ENCODE data around the gene OR7G1. TPM values are rescaled to one million over a fixed set of nuclear protein-coding genes. Genes with fewer than 3 reads are reported as not detected.

OR7G1 gene
- total RNA-seq, 1 experiment from 2014 or later = not detected

Other genes starting within 250 kb of the OR7G1 start
- gene MUC16, start 105.4 kb downstream of the OR7G1 start, total RNA-seq (2021) = 0.04 to 0.09 TPM (median 0.07 TPM) in 3 replicates
- gene OR1M1, start 28.7 kb downstream of the OR7G1 start, total RNA-seq (2021) = not detected in 3 replicates
- gene OR7G2, start 8.3 kb downstream of the OR7G1 start, total RNA-seq (2021) = not detected in 3 replicates
- not detected in 3 replicates for gene OR7G3, start 11.2 kb upstream of the OR7G1 start, total RNA-seq (2021)
- gene ZNF317, start 24.6 kb upstream of the OR7G1 start, total RNA-seq (2021) = 36.8 to 38.7 TPM (median 38.4 TPM) in 3 replicates
- not detected in 3 replicates for gene OR7D2, start 63.2 kb upstream of the OR7G1 start, total RNA-seq (2021)
- not detected in 3 replicates for gene OR7D4, start 103.8 kb upstream of the OR7G1 start, total RNA-seq (2021)
- not detected in 3 replicates for gene OR7E24, start 135.2 kb upstream of the OR7G1 start, total RNA-seq (2021)
- gene ZNF699, start 194.1 kb upstream of the OR7G1 start, total RNA-seq (2021) = 3.2 to 5.9 TPM (median 3.7 TPM) in 3 replicates
- gene ZNF559, start 208.4 kb upstream of the OR7G1 start, total RNA-seq (2021) = 12.5 to 15.1 TPM (median 12.9 TPM) in 3 replicates
- 4.0 to 5.5 TPM (median 5.5 TPM) in 3 replicates for gene ZNF177, start 247.2 kb upstream of the OR7G1 start, total RNA-seq (2021)